ENCODE measurements around the gene FAM241A. TPM values are rescaled to one million over a fixed set of nuclear protein-coding genes. Genes with fewer than 3 reads are reported as not detected.

FAM241A gene
- total RNA-seq, 6 donors from 2014 or later: 1.9 to 6.5 (median 4.2) TPM

GRCh38 chr4:112210777-112211176 lies 65.5 kb downstream of the FAM241A start:
- Histone ChIP-seq H3K27me3 (no peaks in the 10 kb centered on the region), H3K4me3 (no peak overlapping the region), H3K9me3 (no peaks in the 10 kb centered on the region), H3K27ac (no peak overlapping the region), H3K36me3 (no peaks in the 10 kb centered on the region), H3K4me1 (no peaks in the 10 kb centered on the region)
- TF ChIP-seq POLR2AphosphoS5 (IDR thresholded peaks at IDR 0.05) (no peak), CTCF (IDR thresholded peaks at IDR 0.05) (no peak), POLR2A (IDR thresholded peaks at IDR 0.05) (no peak), EP300 (IDR thresholded peaks at IDR 0.05) (no peak)
- no peak for DNase-seq
- 84 to 86% methylated on average over 1 of the region's 1 CpG for WGBS, 2 donors
- ATAC-seq (ENCODE audit: low FRiP score in 2 of 2): no peak

- Histone ChIP-seq H3K27me3 (no peaks in the 10 kb centered on the region), H3K36me3 (no peaks in the 10 kb centered on the region), H3K9me3 (no peaks in the 10 kb centered on the region), H3K4me3 (no peak overlapping the region), H3K27ac (no peak overlapping the region), H3K4me1 (no peaks in the 10 kb centered on the region)
- DNase-seq (no peak), ATAC-seq (ENCODE audit: low FRiP score in 2 of 2) (no peak)
- WGBS, 2 donors: 43 to 90% methylated on average over 1 to 2 of the region's 2 CpGs
- TF ChIP-seq EP300 (IDR thresholded peaks at IDR 0.05): no peak
- TF ChIP-seq POLR2AphosphoS5 (IDR thresholded peaks at IDR 0.05): no peak
- no peak for TF ChIP-seq CTCF (IDR thresholded peaks at IDR 0.05)
- no peak for TF ChIP-seq POLR2A (IDR thresholded peaks at IDR 0.05)
Measured at GRCh38 chr4:112213091-112213490, 67.8 kb downstream of the FAM241A start.

GRCh38 chr4:112213856-112214255 lies 68.6 kb downstream of the FAM241A start:
- WGBS, 2 donors: 62 to 73% methylated on average over 3 of the region's 3 CpGs
- H3K36me3 ChIP-seq: no peaks in the 10 kb centered on the region

GRCh38 chr4:112214390-112215264 lies 69.4 kb downstream of the FAM241A start:
- ATAC-seq (ENCODE audit: low FRiP score in 2 of 2) (no peak), DNase-seq (no peak)
- Histone ChIP-seq H3K36me3 (no peaks in the 10 kb centered on the region), H3K27me3 (no peaks in the 10 kb centered on the region), H3K27ac (no peak overlapping the region), H3K4me1 (no peaks in the 10 kb centered on the region), H3K9me3 (no peaks in the 10 kb centered on the region), H3K4me3 (no peak overlapping the region)
- TF ChIP-seq POLR2A (IDR thresholded peaks at IDR 0.05): no peak
- peak; percentile 26 to 57 (median 42) for TF ChIP-seq CTCF (IDR thresholded peaks at IDR 0.05)

More at GRCh38 chr4:112213856-112214255, 68.6 kb downstream of the FAM241A start:
- Histone ChIP-seq H3K4me3 (no peak overlapping the region), H3K9me3 (no peaks in the 10 kb centered on the region), H3K27ac (no peak overlapping the region), H3K27me3 (no peaks in the 10 kb centered on the region), H3K4me1 (no peaks in the 10 kb centered on the region)
- ATAC-seq (ENCODE audit: low FRiP score in 2 of 2): no peak
- DNase-seq: no peak
- TF ChIP-seq CTCF (IDR thresholded peaks at IDR 0.05) (no peak), EP300 (IDR thresholded peaks at IDR 0.05) (peak in 1 of 4 donors; percentile 23)

- Histone ChIP-seq H3K4me1 (no peaks in the 10 kb centered on the region), H3K27ac (no peak overlapping the region), H3K4me3 (no peak overlapping the region), H3K36me3 (no peaks in the 10 kb centered on the region), H3K9me3 (no peaks in the 10 kb centered on the region), H3K27me3 (no peaks in the 10 kb centered on the region)
- TF ChIP-seq POLR2AphosphoS5 (IDR thresholded peaks at IDR 0.05) (no peak), POLR2A (IDR thresholded peaks at IDR 0.05) (no peak), EP300 (IDR thresholded peaks at IDR 0.05) (no peak), CTCF (IDR thresholded peaks at IDR 0.05) (no peak)
- DNase-seq (no peak), ATAC-seq (ENCODE audit: low FRiP score in 2 of 2) (no peak)
- WGBS, 2 donors: 95 to 96% methylated on average over 7 of the region's 7 CpGs
Measured at GRCh38 chr4:112219826-112220366, 74.6 kb downstream of the FAM241A start.

Measured in upper lobe of left lung (tissue), 6 donors.